SU-DHL-6 (cell line): ENCODE results near the gene TAS1R2.

Experiments used
- H2AFZ ChIP-seq: fragments of 200-600 bp; sonication (generic); 2 replicates; pipeline ENCODE4 v1.6.1; 2014; ENCODE audit warnings: low read depth, mild to moderate bottlenecking, moderate library complexity, mixed read lengths, antibody characterized with exemption, low read length; ENCODE audit not compliant: severe bottlenecking
- H3F3A ChIP-seq: fragments of 200-600 bp; shearing (Covaris generic); 2 replicates; pipeline ENCODE4 v1.6.0; 2016; ENCODE audit warnings: antibody characterized with exemption, mild to moderate bottlenecking; ENCODE audit not compliant: insufficient read depth
- H3K27ac ChIP-seq: fragments of 200-600 bp; sonication (generic); 2 replicates; pipeline ENCODE4 v1.5.1; 2016; ENCODE audit warnings: low read depth, mild to moderate bottlenecking, low read length, moderate library complexity, mixed read lengths
- H3K27me3 ChIP-seq: fragments of 200-600 bp; sonication (generic), shearing (Covaris generic); 2 replicates; pipeline ENCODE4 v1.6.0; 2014; ENCODE audit warnings: mild to moderate bottlenecking, low read length
- H3K36me3 ChIP-seq: fragments of 200-600 bp; sonication (generic); 2 replicates; pipeline ENCODE4 v1.6.1; 2014; ENCODE audit warnings: mild to moderate bottlenecking, low read length, mixed read lengths
- H3K4me2 ChIP-seq: fragments of 300-600, 200-600 bp; shearing (Covaris generic), sonication (generic); 2 replicates; pipeline ENCODE4 v1.6.0; 2014; ENCODE audit warnings: low read length, low read depth, mild to moderate bottlenecking; ENCODE audit not compliant: poor library complexity, severe bottlenecking
- H3K4me3 ChIP-seq: fragments of 200-600 bp; sonication (generic); 2 replicates; pipeline ENCODE4 v1.5.1; 2014; ENCODE audit warnings: antibody characterized with exemption, low read length, mild to moderate bottlenecking, mixed read lengths; ENCODE audit not compliant: insufficient read depth, poor library complexity, severe bottlenecking
- H3K79me2 ChIP-seq: fragments of 200-600 bp; sonication (generic); 2 replicates; pipeline ENCODE4 v1.6.1; 2014; ENCODE audit warnings: mild to moderate bottlenecking, low read length, moderate library complexity; ENCODE audit not compliant: insufficient read depth
- H3K9ac ChIP-seq: fragments of 200-600 bp; sonication (generic); 2 replicates; pipeline ENCODE4 v1.7.0; 2014; ENCODE audit warnings: mild to moderate bottlenecking, low read length
- H3K9me2 ChIP-seq: fragments of 200-600 bp; sonication (generic); replicated peaks from 2 replicates; pipeline ENCODE4 v1.6.1; 2014; ENCODE audit warnings: low read length; ENCODE audit not compliant: insufficient read depth
- H3K9me3 ChIP-seq: fragments of 200-600 bp; sonication (generic); 2 replicates; pipeline ENCODE4 v1.6.1; 2014; ENCODE audit warnings: low read length, mixed read lengths; ENCODE audit not compliant: insufficient read depth
- H4K20me1 ChIP-seq: fragments of 200-600 bp; sonication (generic); 2 replicates; pipeline ENCODE4 v1.6.1; 2014; ENCODE audit warnings: low read depth, mild to moderate bottlenecking, antibody characterized with exemption, low read length, moderate library complexity, mixed read lengths
- EZH2phosphoT487 ChIP-seq: fragments of 200-600 bp; sonication (generic), shearing (Covaris generic); conservative IDR thresholded peaks from 2 replicates; pipeline ENCODE4 v1.6.1; 2018; ENCODE audit warnings: mild to moderate bottlenecking, antibody characterized with exemption, low read length, moderate library complexity, mixed read lengths
- TF ChIP-seq, protein P1 (sequence below): fragments of 200-600 bp; sonication (generic); IDR thresholded peaks from one replicate; pipeline ENCODE4 v1.5.1; 2017; ENCODE audit warnings: antibody characterized with exemption, mild to moderate bottlenecking, low read length, moderate library complexity; ENCODE audit not compliant: insufficient read depth, poor library complexity, severe bottlenecking

TAS1R2 gene

GRCh38 chr1:18799454-18799853, 60.0 kb downstream of the TAS1R2 start:
- Histone ChIP-seq H3K36me3 (no peaks in the 10 kb centered on the region), H3K9me3 (no peaks in the 10 kb centered on the region), H3K9me2 (no peaks in the 10 kb centered on the region), H3K27me3 (no peaks in the 10 kb centered on the region), H3F3A (no peaks in the 10 kb centered on the region), H2AFZ (no peak overlapping the region), H4K20me1 (no peaks in the 10 kb centered on the region), H3K27ac (no peak overlapping the region), H3K4me2 (no peak overlapping the region), H3K4me3 (no peak overlapping the region), H3K9ac (no peak overlapping the region), H3K79me2 (no peaks in the 10 kb centered on the region)
- TF ChIP-seq EZH2phosphoT487: no peak
- TF ChIP-seq, protein P1, sequence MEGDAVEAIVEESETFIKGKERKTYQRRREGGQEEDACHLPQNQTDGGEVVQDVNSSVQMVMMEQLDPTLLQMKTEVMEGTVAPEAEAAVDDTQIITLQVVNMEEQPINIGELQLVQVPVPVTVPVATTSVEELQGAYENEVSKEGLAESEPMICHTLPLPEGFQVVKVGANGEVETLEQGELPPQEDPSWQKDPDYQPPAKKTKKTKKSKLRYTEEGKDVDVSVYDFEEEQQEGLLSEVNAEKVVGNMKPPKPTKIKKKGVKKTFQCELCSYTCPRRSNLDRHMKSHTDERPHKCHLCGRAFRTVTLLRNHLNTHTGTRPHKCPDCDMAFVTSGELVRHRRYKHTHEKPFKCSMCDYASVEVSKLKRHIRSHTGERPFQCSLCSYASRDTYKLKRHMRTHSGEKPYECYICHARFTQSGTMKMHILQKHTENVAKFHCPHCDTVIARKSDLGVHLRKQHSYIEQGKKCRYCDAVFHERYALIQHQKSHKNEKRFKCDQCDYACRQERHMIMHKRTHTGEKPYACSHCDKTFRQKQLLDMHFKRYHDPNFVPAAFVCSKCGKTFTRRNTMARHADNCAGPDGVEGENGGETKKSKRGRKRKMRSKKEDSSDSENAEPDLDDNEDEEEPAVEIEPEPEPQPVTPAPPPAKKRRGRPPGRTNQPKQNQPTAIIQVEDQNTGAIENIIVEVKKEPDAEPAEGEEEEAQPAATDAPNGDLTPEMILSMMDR: no peak

- Histone ChIP-seq H3K36me3 (no peaks in the 10 kb centered on the region), H3K79me2 (no peaks in the 10 kb centered on the region), H3K9me3 (no peaks in the 10 kb centered on the region), H4K20me1 (no peaks in the 10 kb centered on the region), H3F3A (no peaks in the 10 kb centered on the region), H3K9ac (no peak overlapping the region), H3K4me2 (no peak overlapping the region), H3K4me3 (no peak overlapping the region), H3K27me3 (no peaks in the 10 kb centered on the region), H2AFZ (no peak overlapping the region), H3K27ac (no peak overlapping the region), H3K9me2 (no peaks in the 10 kb centered on the region)
- TF ChIP-seq, protein P1: no peak
- no peak for TF ChIP-seq EZH2phosphoT487
Observed at GRCh38 chr1:18798946-18799345, 60.5 kb downstream of the TAS1R2 start.

GRCh38 chr1:18798533-18798932, 60.9 kb downstream of the TAS1R2 start:
- no peaks in the 10 kb centered on the region for H3K36me3 ChIP-seq
- no peak for TF ChIP-seq EZH2phosphoT487
- TF ChIP-seq, protein P1: no peak
- no peaks in the 10 kb centered on the region for H3K9me2 ChIP-seq
- no peaks in the 10 kb centered on the region for H3K27me3 ChIP-seq
- H2AFZ ChIP-seq: no peak overlapping the region
- no peaks in the 10 kb centered on the region for H3K79me2 ChIP-seq
- H3K9me3 ChIP-seq: no peaks in the 10 kb centered on the region
- H3K4me2 ChIP-seq: no peak overlapping the region
- no peaks in the 10 kb centered on the region for H3F3A ChIP-seq
- H3K27ac ChIP-seq: no peak overlapping the region
- H3K9ac ChIP-seq: no peak overlapping the region
- H3K4me3 ChIP-seq: no peak overlapping the region
- no peaks in the 10 kb centered on the region for H4K20me1 ChIP-seq
